SH-SY5Y (cell line): ENCODE measurements around the gene HIF1AN.

Experiments used
- GATA2 ChIP-seq: IDR thresholded peaks from 2 replicates; pipeline ENCODE4 v1.6.1; 2011; ENCODE audit warnings: mild to moderate bottlenecking, low read depth, low read length
- GATA3 ChIP-seq: IDR thresholded peaks from 2 replicates; pipeline ENCODE4 v1.6.1; 2011; ENCODE audit warnings: low read depth, mild to moderate bottlenecking, low read length, moderate library complexity

DNA sequence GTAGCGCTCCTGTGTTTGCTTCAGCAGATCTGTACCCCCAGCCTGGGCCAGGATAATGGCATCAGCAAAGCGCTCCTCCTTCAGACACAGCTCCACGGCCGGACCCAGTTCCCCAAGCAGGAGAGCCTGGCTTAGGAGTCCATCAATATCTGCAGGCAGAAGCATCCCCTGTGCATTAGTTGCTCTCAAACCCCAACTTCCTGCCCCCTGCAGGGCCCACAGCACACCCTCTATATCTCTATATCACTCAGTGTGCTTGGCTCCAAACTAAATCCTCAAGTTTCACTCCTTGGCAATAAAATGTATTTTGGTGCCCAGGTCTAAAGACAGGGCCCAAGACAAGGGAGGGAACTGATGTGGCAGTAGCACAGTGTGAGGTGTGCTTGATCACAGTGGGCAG is 37.7 kb upstream of the HIF1AN start:
- TF ChIP-seq GATA2, result no peak
- TF ChIP-seq GATA3, result no peak
